ENCODE measurements around the gene MSH3.

The MSH3 gene

GRCh38 chr5:80919678-80920196 lies 265.3 kb downstream of the MSH3 start:
- no peak for DNase-seq

- no peak for DNase-seq
Observed at GRCh38 chr5:80920333-80920732, 265.9 kb downstream of the MSH3 start.

GRCh38 chr5:80921026-80921425 lies 266.6 kb downstream of the MSH3 start:
- no peak for DNase-seq

GRCh38 chr5:80925931-80926330 lies 271.5 kb downstream of the MSH3 start:
- no peak for DNase-seq
